B cell (primary cell): Measurements from ENCODE around the gene FAM98A. TPM values are rescaled to one million over a fixed set of nuclear protein-coding genes. Genes with fewer than 3 reads are reported as not detected.

Experiments
- ATAC-seq: fragments of 200-7000 bp; cut with Tn5 transposase; one replicate; pipeline ENCODE4 v1.10.0; 2021; ENCODE audit warnings: low read depth, mild to moderate bottlenecking, moderate number of reproducible peaks, moderate library complexity
- CTCF ChIA-PET: fragments of 350-600 bp; sonication (Branson Sonifier 250); formaldehyde crosslinking; loops from one replicate; lab custom pipeline; 2021; ENCODE audit warnings: antibody characterized with exemption, inconsistent platforms; lab: Charles Lee
- POLR2A ChIA-PET: fragments of 350-600 bp; sonication (Branson Sonifier 250); formaldehyde crosslinking; loops from one replicate; lab custom pipeline; 2021; ENCODE audit warnings: antibody characterized with exemption; lab: Charles Lee
- DNase-seq: peaks from one replicate; pipeline ENCODE4 v3.0.0; 2013
- H2AFZ ChIP-seq: 2 replicates; pipeline ENCODE4 v1.6.1; 2012; ENCODE audit warnings: mild to moderate bottlenecking, low read depth, low read length; ENCODE audit not compliant: insufficient read depth, poor library complexity, severe bottlenecking
- H3K27ac ChIP-seq, 2 donors: 1 replicate in 1 of 2; 2 replicates in 1 of 2; pipeline ENCODE4 v1.5.1; 2012 to 2013; ENCODE audit warnings: low read length in 2 of 2, mild to moderate bottlenecking in 2 of 2, moderate library complexity in 1 of 2
- H3K27me3 ChIP-seq, 4 experiments: fragments of 200-600 bp in 1 of 4; sonication (generic) in 1 of 4; replicated peaks in 1 of 4; 1 replicate in 2 of 4; 2 replicates in 2 of 4; pipeline versions ENCODE4 v1.6.1 to v1.7.0; 2013 to 2016; ENCODE audit warnings: low read length in 3 of 4, mild to moderate bottlenecking in 2 of 4, mixed read lengths in 1 of 4, moderate library complexity in 1 of 4; ENCODE audit not compliant: insufficient read depth in 4 of 4, control insufficient read depth in 3 of 4; ENCODE audit errors: control extremely low read depth in 1 of 4
- H3K36me3 ChIP-seq, 2 experiments: replicated peaks in 1 of 2; 1 replicate in 1 of 2; 2 replicates in 1 of 2; pipeline versions ENCODE4 v1.6.1 to v1.7.1; 2013; ENCODE audit warnings: low read length in 1 of 2; ENCODE audit not compliant: insufficient read depth in 2 of 2, control insufficient read depth in 1 of 2; ENCODE audit errors: control extremely low read depth in 1 of 2, extremely low read depth in 1 of 2
- H3K4me1 ChIP-seq, 2 donors: fragments of 200-600 bp in 1 of 2; sonication (generic) in 1 of 2; 1 replicate in 1 of 2; 2 replicates in 1 of 2; pipeline versions ENCODE4 v1.5.1 to v1.6.1; 2013 to 2017; ENCODE audit warnings: low read length in 2 of 2; ENCODE audit not compliant: control insufficient read depth in 2 of 2, insufficient read depth in 2 of 2
- H3K4me2 ChIP-seq: replicated peaks from 2 replicates; pipeline ENCODE3; 2012; ENCODE audit warnings: mild to moderate bottlenecking, low read depth, low read length; ENCODE audit not compliant: poor library complexity, severe bottlenecking
- H3K4me3 ChIP-seq, 5 experiments: fragments of 200-600 bp in 1 of 5; sonication (generic) in 1 of 5; 1 replicate in 3 of 5; 2 replicates in 2 of 5; pipeline versions ENCODE4 v1.5.1 to v1.7.0; 2011 to 2016; ENCODE audit warnings: low read length in 4 of 5, mild to moderate bottlenecking in 4 of 5, low read depth in 2 of 5, control low read depth in 1 of 5, moderate library complexity in 1 of 5; ENCODE audit not compliant: insufficient read depth in 1 of 5; ENCODE audit errors: control extremely low read depth in 1 of 5, extremely low read depth in 1 of 5
- H3K79me2 ChIP-seq: fragments of 200-600 bp; sonication (generic); one replicate; pipeline ENCODE4 v1.6.0; 2016; ENCODE audit warnings: low read length; ENCODE audit not compliant: control insufficient read depth, insufficient read depth
- H3K9ac ChIP-seq: fragments of 200-600 bp; sonication (generic); 2 replicates; pipeline ENCODE4 v1.6.1; 2017; ENCODE audit warnings: mild to moderate bottlenecking, low read length, moderate library complexity
- H3K9me3 ChIP-seq, 3 donors: one replicate each; pipeline versions ENCODE4 v1.6.1 to v1.7.1; 2013; ENCODE audit warnings: low read length in 2 of 3; ENCODE audit not compliant: control insufficient read depth in 2 of 3, insufficient read depth in 1 of 3; ENCODE audit errors: control extremely low read depth in 1 of 3
- H4K20me1 ChIP-seq: 2 replicates; pipeline ENCODE4 v1.6.0; 2012; ENCODE audit warnings: mild to moderate bottlenecking, low read length; ENCODE audit not compliant: insufficient read depth, control insufficient read depth, poor library complexity, severe bottlenecking
- H3K27ac Mint-ChIP-seq: one replicate; pipeline ENCODE4 v1.8.0; 2021; ENCODE audit warnings: mixed read lengths
- H3K27me3 Mint-ChIP-seq: one replicate; pipeline ENCODE4 v1.8.0; 2021; ENCODE audit warnings: mixed read lengths
- H3K4me1 Mint-ChIP-seq: one replicate; pipeline ENCODE4 v1.8.0; 2021; ENCODE audit warnings: mixed read lengths
- H3K4me3 Mint-ChIP-seq: one replicate; pipeline ENCODE4 v1.8.0; 2021; ENCODE audit warnings: mixed read lengths
- H3K9me3 Mint-ChIP-seq: one replicate; pipeline ENCODE4 v1.8.0; 2022; ENCODE audit warnings: mixed read lengths; ENCODE audit not compliant: insufficient read depth
- CTCF ChIP-seq: fragments of 200-600 bp; IDR thresholded peaks from one replicate; pipeline ENCODE4 v1.8.0; 2022; ENCODE audit warnings: antibody characterized with exemption, mild to moderate bottlenecking
- EZH2 ChIP-seq: IDR thresholded peaks from 2 replicates; pipeline ENCODE4 v1.6.1; 2012; ENCODE audit warnings: borderline replicate concordance, low read depth, mild to moderate bottlenecking, moderate library complexity, low read length; ENCODE audit not compliant: insufficient read depth, poor library complexity, severe bottlenecking
- WGBS: methylation state at CpG from one replicate; pipeline ENCODE4 v1.1.5; 2013; ENCODE audit warnings: missing lambda C conversion rate; ENCODE audit not compliant: insufficient coverage; 5-methylcytosine and 5-hydroxymethylcytosine counted together
- intact Hi-C: fragments of 100-400 bp; cut with micrococcal nuclease; formaldehyde crosslinking; loops from one replicate; pipeline ENCODE4 v1.10.0; 2022
- polyA plus RNA-seq: library from polyadenylated mRNA; depleted of rRNA; stranded (reverse); fragments of >200 nt; gene quantifications from 2 replicates; pipeline ENCODE4 v1.2.3, GENCODE V29; 2012
- total RNA-seq, 2 donors: library from RNA; stranded (reverse); fragments of 120-200 nt in 1 of 2; gene quantifications; 1 replicate in 1 of 2; 2 replicates in 1 of 2; pipeline versions ENCODE4 v1.2.3 to v1.2.4, GENCODE V29; 2013 to 2022

The FAM98A gene
- total and polyA plus RNA-seq, 2 donors (not counting 1 experiment from before 2014, with no cell fraction given): 8.1 to 32.1 TPM

DNA sequence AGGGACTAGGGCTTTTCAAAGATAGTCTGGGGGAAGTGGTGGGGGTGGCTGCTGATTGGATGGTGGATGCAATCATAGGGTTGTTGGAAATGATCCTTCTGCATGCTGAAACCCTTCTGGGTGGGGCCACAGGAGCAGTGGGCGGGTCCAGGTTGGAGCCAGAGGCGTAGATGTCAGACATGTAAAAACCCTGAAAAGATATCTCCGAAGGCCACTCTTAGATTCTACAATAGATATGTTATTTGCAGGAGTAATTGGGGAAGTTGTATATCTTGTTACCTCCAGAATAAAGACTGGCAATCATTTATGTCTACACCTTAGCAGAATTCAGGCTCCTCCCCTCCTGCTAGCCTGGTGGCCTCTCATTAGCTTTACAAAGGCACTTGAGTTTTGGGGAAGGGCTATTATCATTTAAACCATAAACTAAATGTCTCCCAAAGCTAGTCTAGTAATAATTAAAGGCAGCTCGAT lies 8.2 kb upstream of the FAM98A start:
- POLR2A ChIA-PET: no interaction called here
- H3K27me3 Mint-ChIP-seq: no peaks in the 10 kb centered on the region
- no peak overlapping the region for H3K27ac Mint-ChIP-seq
- no peaks in the 10 kb centered on the region for H3K27me3 ChIP-seq
- DNase-seq (no peak), ATAC-seq (no peak)
- TF ChIP-seq EZH2 (no peak), CTCF (no peak)
- H3K4me3 Mint-ChIP-seq: no peak overlapping the region
- no peak overlapping the region for H3K4me3 ChIP-seq
- H3K36me3 ChIP-seq: no peaks in the 10 kb centered on the region
- H3K4me2 ChIP-seq: no peak overlapping the region
- H3K4me1 ChIP-seq: no peaks in the 10 kb centered on the region
- H3K9ac ChIP-seq: no peak overlapping the region
- no peaks in the 10 kb centered on the region for H3K4me1 Mint-ChIP-seq
- H3K27ac ChIP-seq: no peak overlapping the region
- no CpG with 5 or more reads among the region's 4 CpGs for WGBS
- H3K79me2 ChIP-seq: no peaks in the 10 kb centered on the region
- no peak overlapping the region for H2AFZ ChIP-seq
- H3K9me3 Mint-ChIP-seq: no peaks in the 10 kb centered on the region
- H4K20me1 ChIP-seq: no peaks in the 10 kb centered on the region
- CTCF ChIA-PET: no interaction called here
- intact Hi-C loops: no loop called here
- H3K9me3 ChIP-seq: no peaks in the 10 kb centered on the region

DNA sequence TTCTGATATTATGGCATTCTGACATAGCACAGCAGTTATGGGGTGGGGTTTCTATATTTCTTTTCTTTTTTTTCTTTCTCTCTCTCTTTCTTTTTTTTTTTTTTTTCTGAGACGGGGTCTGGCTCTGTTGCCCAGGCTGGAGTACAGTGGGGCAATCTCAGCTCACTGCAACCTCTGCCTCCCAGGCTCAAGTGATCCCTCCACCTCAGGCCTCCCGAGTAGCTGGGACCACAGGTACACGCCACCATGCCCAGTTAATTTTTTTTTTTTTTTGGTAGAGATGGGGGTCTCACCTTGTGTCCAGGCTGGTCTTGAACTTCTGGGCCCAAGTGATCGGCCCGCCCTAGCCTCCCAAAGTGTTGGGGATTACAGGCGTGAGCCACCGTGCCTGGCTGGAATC lies 7.5 kb upstream of the FAM98A start:
- H3K27me3 Mint-ChIP-seq: no peaks in the 10 kb centered on the region

More for the DNA sequence above, 7.5 kb upstream of the FAM98A start:
- H3K4me3 Mint-ChIP-seq: no peak overlapping the region
- H2AFZ ChIP-seq: no peak overlapping the region
- intact Hi-C loops: no loop called here
- H3K4me2 ChIP-seq: no peak overlapping the region
- no peaks in the 10 kb centered on the region for H3K36me3 ChIP-seq
- no peak overlapping the region for H3K4me3 ChIP-seq
- no peaks in the 10 kb centered on the region for H3K27me3 ChIP-seq
- DNase-seq (no peak), ATAC-seq (no peak)
- ChIA-PET CTCF (no interaction called here), POLR2A (no interaction called here)
- no peak overlapping the region for H3K27ac Mint-ChIP-seq
- H3K9ac ChIP-seq: no peak overlapping the region
- no peak overlapping the region for H3K27ac ChIP-seq
- no peaks in the 10 kb centered on the region for H3K9me3 ChIP-seq
- H3K4me1 Mint-ChIP-seq: no peaks in the 10 kb centered on the region
- WGBS: no CpG with 5 or more reads among the region's 7 CpGs
- no peaks in the 10 kb centered on the region for H4K20me1 ChIP-seq
- H3K79me2 ChIP-seq: no peaks in the 10 kb centered on the region
- H3K9me3 Mint-ChIP-seq: no peaks in the 10 kb centered on the region
- no peaks in the 10 kb centered on the region for H3K4me1 ChIP-seq
- TF ChIP-seq CTCF (no peak), EZH2 (no peak)
